SKM-1 treated with dmso at 0.1 percent for 144 hours (cell line): ENCODE results near the gene RAD51D.
"Not testable (repeated sequence)": the region's sequence is repeated elsewhere in the genome, so short reads cannot be mapped to it uniquely, and the experiment has no call there.

Experiments used
- DNase-seq: peaks from one replicate; lab custom pipeline; 2025; ENCODE audit not compliant: unreplicated experiment; lab: John Stamatoyannopoulos, UW

Gene RAD51D

GRCh38 chr17:35094902-35095301, 24.8 kb downstream of the RAD51D start:
- DNase-seq = no peak

DNA sequence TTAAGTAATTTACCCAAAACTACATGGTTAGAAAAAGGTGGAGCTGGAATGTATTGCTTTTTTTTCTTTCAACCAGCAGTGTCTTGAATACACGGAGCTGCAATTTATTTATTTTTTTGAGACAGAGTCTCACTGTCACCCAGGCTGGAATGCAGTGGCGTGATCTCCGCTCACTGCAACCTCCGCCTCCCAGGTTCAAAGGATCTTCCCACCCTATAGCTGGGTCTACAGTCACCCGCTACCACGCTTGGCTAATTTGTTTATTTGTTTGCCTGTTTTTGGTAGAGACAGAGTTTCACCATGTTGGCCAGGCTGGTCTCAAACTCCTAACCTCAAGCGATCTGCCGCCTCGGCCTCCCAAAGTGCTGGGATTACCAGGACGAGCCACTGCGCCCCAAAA, 29.0 kb downstream of the RAD51D start:
- not testable (repeated sequence) for DNase-seq

DNA sequence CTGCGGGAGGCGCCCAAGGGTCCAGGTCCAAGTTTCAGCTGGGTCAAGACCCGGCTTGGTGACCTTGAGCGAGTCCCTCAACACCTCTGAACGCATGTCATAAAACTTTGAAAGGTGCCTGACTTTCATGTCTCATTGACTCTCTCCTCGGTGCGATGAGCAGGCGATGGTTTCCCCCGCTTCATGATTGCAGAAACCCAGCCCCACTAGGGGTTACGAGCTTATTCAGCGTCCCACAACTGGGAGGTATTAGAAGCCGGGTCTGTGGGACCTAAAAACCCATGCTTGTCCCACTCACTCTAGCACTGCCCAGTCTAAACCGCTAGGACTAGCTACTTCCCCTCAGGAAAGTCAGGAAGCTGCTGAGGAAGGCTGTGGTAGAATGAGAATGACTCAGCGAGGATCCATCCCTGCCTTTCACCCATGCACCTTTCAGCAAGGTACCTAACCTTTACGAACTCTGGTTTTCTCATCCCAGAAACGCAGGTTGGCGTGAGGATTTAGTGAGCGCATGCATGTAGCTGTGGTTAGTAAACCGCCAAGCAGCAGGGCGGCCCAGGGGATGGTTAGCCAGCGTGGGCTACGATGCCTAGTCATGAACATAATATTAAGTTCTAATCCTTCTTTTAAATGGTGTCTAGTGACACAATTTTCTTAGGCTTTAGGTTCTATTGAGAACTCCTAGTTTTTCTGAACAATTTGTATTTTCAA, 29.9 kb downstream of the RAD51D start:
- DNase-seq = peak; percentile 57

DNA sequence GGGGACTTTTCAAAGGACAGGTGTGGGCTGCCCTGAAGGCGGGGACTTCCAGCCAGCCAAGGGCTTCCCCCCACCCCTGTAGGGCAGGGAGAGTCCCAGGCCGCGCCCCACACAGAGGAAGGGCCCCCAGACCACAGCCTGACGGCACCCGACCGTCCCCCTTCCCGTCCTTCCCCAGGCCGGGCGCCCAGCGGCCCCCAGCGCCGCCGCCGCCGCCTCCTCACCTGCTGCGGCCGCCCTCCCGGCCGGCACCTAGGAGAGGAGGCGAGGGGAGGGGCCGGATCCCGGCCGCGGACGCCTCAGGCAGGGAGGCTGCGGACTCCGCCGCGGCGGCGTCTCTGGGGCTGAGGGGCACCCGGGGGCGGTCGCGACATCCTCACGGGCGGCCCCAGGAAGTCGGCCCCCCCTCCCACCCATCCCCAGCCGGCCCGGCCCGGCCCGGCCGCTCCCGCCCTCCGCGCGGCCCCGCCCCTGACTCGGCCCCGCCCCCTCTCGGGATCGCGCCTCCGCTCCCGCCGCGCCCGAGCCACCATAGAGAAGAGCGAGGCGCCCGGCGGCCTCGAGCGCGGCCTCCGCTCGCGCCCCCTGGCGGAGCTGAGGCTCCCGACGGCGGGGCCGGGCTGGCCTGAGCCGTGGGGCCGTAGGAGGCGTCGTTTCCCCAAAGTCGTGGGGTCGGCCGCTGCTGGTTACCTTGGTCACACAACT, 30.6 kb downstream of the RAD51D start:
- DNase-seq = peak; percentile 80

GRCh38 chr17:35088356-35088880, 31.2 kb downstream of the RAD51D start:
- no peak for DNase-seq

- DNase-seq = peak; percentile 50
Observed at GRCh38 chr17:35087731-35088355, 31.8 kb downstream of the RAD51D start.

- no peak for DNase-seq
Observed at GRCh38 chr17:35086931-35087573, 32.6 kb downstream of the RAD51D start.

GRCh38 chr17:35086164-35086563, 33.5 kb downstream of the RAD51D start:
- DNase-seq = no peak

- no peak for DNase-seq
Observed at GRCh38 chr17:35084987-35085386, 34.7 kb downstream of the RAD51D start.

GRCh38 chr17:35083071-35083470, 36.6 kb downstream of the RAD51D start:
- no peak for DNase-seq

- DNase-seq = no peak
Observed at GRCh38 chr17:35082073-35082657, 37.5 kb downstream of the RAD51D start.

GRCh38 chr17:35081638-35082037, 38.0 kb downstream of the RAD51D start:
- DNase-seq = no peak

DNA sequence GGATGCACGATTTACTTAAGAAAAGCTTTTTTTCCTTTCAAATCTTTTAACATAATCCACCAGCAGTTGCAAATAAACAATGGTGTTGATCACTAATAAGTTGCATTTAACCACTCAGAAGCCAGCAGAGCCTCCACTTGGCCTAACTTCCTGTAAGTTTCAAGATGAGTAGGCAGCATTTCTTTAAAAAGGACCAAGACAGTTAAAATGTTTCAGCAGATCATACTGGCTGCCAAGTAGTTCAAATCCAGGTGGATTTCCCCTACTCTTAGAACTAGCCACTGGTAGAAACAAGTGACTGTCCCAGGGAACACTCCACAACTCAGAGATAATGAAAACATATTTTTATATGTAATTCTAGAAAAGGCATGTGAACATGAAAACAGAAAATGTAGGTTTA, 39.1 kb downstream of the RAD51D start:
- no peak for DNase-seq

DNA sequence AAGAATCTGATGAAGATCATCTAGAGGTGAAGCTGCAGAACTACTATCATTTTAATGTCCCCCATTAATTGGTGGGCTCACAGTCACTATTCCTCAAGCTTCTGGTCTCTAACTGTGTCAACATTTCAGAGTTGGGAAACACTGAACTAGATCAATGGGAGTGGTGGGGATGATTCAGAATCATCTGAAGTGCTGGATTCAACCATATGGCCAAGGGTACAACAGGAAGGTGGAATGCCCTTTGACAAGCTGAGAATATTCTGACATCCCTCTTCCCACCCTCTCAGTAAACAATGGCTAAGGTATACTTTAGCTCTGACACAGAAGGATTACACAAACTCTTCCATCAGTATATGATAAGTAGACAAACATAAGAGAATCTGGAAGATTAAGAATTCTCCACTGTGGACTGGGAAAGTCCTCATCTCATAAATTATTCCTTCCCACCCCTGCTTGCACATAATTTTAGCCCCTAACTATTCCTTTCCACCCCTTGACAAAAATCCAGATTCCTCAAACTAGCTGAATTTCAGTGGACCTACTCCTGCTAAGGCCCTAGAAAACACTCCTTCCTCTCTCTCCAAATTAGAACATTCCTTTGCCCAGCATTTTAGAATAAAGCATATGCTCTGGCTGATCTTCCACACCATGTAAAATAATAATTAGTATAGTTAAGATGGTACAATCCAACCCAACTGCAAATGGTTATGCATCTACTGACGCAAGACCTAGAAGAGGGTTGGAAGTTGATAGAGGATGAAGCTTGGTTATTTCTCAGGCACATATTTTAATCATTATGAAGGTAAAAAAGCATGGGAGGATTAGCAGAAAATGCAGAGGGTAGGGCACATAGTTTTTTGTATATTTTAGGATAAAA, 39.9 kb downstream of the RAD51D start:
- DNase-seq = no peak

DNA sequence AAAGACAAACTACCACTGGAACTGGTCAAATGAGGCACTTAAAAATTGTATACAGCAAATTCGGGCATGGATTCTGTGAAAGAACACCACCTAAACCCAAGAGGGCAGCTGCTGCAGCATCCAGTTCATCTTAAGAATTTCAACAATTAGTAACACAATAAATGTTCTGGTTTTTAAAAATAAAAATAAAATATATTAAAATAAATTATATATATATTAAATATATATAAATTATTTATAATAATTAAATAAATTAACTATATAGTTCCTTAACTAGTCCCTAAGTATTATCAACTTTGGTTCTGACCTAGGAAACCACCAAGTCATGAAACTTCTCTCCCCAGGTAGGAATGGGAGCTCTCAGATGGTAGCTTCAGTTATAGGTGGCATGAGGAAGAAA, 42.8 kb downstream of the RAD51D start:
- DNase-seq = no peak

DNA sequence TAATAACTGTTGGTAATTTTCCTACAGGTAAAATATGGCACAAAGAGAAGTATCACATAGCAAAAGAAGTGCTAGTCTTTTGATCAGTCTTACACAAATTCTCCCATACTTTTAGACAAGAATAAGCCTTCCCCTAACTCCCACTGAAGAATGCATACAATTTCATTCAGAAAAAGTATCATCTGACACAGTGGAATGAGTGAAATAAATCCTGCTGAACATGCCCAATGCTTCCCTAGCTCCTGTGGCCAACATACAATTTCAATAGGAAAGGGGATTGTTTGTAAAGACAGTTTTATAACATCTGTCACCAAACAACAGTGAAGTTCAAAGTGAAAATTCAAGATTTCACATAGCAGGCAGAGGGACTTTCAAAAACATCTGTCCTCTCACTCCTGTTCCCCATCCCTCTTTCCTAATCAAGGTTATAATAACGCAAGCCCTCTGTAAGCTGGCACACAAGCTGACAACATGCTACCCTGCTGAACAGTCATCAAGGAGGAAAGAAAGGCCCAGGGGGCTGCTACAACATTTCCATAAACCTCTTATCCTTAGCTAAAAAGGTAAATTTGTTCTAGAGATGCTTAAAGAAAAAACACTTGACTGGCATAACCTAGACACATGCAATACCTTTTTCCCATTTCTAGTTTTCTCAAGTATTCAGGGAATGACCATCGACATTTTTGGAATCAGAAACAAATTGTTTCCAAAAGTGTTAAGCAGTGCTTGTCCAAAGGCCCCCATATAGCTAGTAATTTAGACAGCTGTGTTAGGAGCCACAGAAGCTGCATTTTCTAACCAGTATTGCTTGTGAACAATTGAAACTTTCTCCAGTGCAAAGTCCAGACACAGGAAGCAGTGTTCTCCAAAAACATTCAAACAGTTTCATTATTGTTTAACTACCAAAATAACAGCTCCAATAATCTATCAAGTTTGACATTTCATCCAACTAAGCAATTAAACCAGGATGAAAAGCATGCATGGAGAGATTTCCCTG, 44.7 kb downstream of the RAD51D start:
- no peak for DNase-seq

DNA sequence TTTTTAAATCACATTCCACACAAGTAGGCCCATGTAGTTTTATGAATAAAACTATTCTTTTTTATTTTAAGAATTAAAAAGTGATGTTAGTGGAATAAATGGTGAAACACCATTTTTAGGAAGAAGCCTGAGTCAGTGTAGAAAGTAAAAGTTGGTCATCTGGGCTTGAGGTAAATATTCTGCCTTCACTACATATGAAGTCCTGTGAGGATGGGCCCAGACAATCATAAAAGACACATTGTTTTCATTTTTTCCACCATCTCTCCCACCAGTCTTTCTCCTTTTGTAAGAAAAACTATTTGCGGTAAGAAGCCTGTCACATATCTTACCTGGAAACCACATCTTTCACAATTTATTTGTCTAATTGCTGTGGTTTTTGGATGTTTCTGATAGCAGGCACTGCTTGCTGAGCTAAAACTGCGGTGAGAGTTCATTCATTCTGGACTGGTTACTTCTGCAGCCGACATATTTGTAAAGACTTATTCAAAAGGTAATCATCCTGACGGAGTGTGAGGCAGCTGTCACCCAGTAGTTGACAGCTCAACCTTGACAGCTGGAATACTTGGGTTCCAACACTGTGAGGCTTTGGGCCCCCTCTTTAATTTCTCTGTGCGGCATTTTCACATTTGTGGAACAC, 45.6 kb downstream of the RAD51D start:
- DNase-seq = no peak

GRCh38 chr17:35073183-35073790, 46.4 kb downstream of the RAD51D start:
- DNase-seq = no peak
